ENCODE measurements around the gene H1-8.
"Not testable (repeated sequence)": the region's sequence is repeated elsewhere in the genome, so short reads cannot be mapped to it uniquely, and the experiment has no call there.

Gene H1-8, protein sequence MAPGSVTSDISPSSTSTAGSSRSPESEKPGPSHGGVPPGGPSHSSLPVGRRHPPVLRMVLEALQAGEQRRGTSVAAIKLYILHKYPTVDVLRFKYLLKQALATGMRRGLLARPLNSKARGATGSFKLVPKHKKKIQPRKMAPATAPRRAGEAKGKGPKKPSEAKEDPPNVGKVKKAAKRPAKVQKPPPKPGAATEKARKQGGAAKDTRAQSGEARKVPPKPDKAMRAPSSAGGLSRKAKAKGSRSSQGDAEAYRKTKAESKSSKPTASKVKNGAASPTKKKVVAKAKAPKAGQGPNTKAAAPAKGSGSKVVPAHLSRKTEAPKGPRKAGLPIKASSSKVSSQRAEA

DNA sequence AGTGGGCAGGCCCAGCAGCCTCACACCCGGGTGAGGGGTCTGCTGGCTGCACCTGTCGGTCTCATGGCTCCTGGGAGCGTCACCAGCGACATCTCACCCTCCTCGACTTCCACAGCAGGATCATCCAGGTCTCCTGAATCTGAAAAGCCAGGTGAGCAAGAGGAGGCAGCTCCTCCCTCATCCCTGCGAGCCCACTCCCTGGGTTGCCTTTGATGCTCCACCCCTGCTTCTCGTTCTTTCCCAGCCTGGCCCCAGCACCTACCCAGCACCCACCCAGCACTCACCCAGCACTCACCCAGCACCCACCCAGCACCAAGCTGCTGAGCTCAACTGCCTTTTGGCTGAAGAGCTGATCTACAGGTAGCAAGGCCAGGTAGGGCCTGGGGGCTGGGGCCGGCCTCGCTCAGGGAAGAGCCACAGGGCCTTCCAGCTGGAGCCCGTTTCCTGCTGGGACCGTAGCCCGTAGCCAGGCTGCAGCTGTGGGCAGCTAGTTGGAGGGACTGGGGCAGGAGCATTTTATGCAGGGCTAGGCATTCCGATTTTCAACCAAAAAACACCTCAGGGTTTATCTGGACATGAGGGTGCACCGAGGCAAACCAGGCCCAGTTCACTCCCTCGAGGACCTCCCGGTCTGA lies at the start of gene H1-8:
Gene H1-8 (plus strand): TSS at position 20 of the 635 bp plus-strand sequence. CDS start 44 bp downstream, at position 64.
- Mint-ChIP-seq H3K4me3 (no peak within 1 kb of the TSS), H3K27ac (no peak within 1 kb of the TSS), H3K4me1 (ENCODE audit: low read depth) (no peaks in the 10 kb centered on the region), H3K36me3 (ENCODE audit: low read depth) (no peaks in the 10 kb centered on the region), H3K27me3 (no peaks in the 10 kb centered on the region), H3K9me3 (no peaks in the 10 kb centered on the region)
- DNase-seq, result no peak

DNA sequence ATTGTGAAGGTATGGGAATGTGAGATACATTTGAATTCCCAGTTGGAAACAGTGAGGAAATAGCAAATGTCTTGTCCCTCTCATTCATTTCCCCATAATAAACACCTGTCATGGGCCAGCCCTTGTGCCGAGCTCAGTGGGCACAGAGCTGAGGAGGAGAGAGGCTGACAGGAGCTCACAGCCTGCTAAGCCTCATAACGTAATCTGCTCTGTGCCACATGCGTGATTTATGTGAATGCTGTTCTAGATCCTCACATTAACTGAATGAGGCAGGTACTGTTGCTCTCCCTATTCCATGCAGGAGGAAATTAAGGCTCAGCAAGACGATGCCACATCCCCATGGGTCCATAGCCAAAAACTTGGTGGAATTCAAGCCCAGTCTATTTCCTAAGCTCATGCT lies 49.8 kb upstream of the H1-8 start:
- Mint-ChIP-seq H3K4me3 (no peak overlapping the region), H3K4me1 (ENCODE audit: low read depth) (no peaks in the 10 kb centered on the region), H3K9me3 (no peaks in the 10 kb centered on the region), H3K27ac (no peak overlapping the region), H3K27me3 (no peaks in the 10 kb centered on the region), H3K36me3 (ENCODE audit: low read depth) (peaks cover 28% of the 10 kb centered on the region)
- DNase-seq, result no peak

DNA sequence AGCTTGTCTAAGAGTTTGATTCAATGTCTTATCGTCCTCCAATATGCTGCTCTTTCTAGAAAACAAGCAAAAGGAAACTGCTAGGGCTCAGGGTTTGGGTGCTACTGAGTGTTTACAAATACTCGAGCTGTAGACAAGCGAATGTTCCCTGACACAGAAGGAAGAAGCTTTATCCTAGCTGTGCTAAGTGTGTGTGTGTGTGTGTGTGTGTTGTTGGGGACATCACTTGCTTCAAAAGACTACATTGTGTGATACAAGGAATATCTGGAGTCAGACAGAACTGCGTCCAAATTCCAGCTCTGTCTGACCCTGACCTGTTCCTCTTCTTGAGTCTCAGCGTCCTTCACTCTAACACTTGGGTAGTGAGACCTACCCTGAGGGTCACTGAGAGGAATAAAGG lies 48.5 kb upstream of the H1-8 start:
- H3K36me3 Mint-ChIP-seq (ENCODE audit: low read depth), result peaks cover 24% of the 10 kb centered on the region
- DNase-seq; H3K4me3 Mint-ChIP-seq; H3K27me3 Mint-ChIP-seq; H3K27ac Mint-ChIP-seq; H3K9me3 Mint-ChIP-seq; H3K4me1 Mint-ChIP-seq (ENCODE audit: low read depth): not testable (repeated sequence)

DNA sequence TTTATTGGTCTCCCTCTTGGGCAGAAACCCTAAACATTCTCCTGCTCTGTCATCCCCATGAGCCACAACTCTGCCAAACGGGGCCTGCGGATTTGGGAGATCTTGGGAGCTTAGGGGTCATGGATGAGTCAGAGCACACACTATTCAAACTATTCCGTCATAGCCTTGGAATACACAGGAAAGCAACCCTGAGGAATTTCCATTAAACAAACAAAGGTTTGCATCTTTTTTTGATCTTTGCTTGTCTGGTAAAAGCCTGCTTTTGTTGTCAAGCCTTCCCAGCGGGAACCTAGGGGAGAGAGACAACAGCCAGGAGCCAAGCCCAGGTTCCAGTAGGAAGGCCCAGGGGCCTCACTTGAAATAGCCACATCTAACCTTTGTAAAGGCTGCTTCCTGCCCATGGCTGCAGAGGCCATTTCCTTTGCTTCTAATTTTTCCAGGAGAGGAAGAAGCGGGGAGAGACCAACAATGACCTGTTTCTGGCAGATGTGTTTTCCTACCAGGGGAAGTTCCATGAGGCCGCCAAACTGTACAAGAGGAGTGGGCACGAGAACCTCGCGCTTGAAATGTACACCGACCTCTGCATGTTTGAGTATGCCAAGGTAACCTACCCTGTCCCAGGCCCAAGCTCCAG lies 47.9 kb upstream of the H1-8 start:
- H3K4me1 Mint-ChIP-seq (ENCODE audit: low read depth); H3K9me3 Mint-ChIP-seq; DNase-seq; H3K27me3 Mint-ChIP-seq; H3K4me3 Mint-ChIP-seq; H3K27ac Mint-ChIP-seq: not testable (repeated sequence)
- peaks cover 29% of the 10 kb centered on the region for H3K36me3 Mint-ChIP-seq (ENCODE audit: low read depth)

DNA sequence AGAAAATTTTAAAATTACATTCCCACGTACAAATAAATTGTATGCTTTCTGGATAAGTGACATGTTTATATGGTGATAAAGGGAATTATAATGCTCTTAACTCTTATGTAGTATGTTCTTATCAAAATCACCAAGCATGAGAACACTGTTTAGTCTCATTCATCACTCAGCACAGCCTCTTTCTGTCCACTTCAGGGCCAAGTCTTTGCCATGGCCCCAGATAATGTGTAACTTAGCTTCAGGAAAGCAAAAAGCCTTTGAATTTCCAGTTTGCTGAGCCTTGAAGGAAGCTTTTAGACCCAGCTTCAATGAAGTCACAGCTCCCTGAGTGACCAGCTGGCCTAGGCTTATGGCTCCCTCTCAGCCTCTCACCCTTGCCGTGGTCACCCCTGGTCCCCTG lies 45.1 kb upstream of the H1-8 start:
- not testable (repeated sequence) for H3K27ac Mint-ChIP-seq; DNase-seq; H3K27me3 Mint-ChIP-seq; H3K9me3 Mint-ChIP-seq; H3K4me3 Mint-ChIP-seq; H3K4me1 Mint-ChIP-seq (ENCODE audit: low read depth)
- H3K36me3 Mint-ChIP-seq (ENCODE audit: low read depth), result peaks cover 32% of the 10 kb centered on the region

DNA sequence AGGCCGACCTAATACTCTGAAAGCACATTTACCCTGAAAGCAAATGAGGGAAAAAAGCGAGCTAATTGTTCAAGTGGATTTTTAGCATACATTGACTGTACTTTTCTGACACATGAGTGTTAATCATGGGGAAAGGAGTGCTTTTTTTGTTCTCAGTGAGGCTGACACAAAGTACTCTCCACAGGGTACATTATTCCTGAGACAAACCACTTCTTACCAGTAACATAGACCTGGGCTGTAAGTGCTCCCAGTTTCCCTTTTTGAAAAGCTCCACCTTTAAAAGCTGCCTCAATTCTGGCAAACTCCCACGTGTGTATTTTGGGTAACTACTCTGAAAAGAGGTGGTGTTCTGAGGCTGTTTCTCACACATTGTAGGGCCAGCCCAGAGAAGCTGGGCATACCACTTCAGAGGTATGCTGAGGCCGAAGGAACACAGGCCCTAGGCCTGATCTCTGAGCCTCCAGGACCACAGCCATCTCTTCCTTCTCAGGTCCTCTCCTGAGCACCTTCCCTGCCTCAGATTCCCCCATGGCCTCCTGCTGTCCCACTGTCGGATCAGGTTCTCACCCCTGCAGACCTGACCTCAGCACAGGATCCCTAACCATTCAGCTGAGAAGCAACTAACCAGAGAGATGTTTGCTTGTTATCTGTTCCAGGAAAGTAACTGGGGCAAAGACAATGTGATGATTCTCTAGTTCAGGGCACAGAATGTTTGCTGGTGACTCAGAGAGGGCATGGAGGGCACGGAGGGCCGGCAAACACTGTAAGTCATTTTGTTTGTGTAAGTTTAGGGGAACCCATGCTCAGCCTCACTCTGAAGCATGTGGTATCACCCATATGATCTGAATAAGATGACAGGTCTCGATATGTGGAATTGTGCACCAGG lies 44.1 kb upstream of the H1-8 start:
- DNase-seq; H3K4me1 Mint-ChIP-seq (ENCODE audit: low read depth); H3K4me3 Mint-ChIP-seq; H3K27ac Mint-ChIP-seq; H3K9me3 Mint-ChIP-seq; H3K27me3 Mint-ChIP-seq: not testable (repeated sequence)
- peaks cover 27% of the 10 kb centered on the region for H3K36me3 Mint-ChIP-seq (ENCODE audit: low read depth)

DNA sequence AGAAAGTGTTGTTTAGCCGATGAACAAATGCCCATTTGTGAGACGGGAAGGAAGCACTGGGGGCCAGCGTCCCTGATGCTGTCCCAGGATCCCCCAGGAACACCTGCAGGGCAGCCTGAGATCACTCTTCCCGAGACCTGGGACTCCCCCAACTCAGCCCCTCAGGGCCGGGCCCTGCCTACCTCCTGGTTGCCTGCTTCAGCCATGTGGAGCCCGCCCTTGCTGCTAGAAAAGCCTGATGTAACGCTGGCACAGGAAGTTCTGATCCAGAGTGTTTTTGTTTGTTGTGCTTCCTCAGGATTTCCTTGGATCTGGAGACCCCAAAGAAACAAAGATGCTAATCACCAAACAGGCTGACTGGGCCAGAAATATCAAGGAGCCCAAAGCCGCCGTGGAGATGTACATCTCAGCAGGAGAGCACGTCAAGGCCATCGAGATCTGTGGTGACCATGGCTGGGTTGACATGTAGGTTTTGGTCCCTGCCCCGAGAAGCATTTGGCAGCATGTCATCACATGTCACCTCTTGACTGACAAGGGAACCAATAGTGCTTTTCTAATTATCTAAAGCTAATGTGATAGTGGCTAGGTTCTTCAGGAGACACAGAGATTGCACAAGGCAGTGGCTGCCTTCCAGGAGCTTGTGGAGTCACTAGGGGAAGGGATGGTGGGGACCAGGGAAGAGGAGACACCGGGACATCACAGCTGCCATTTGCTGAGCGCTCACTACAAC lies 43.2 kb upstream of the H1-8 start:
- not testable (repeated sequence) for DNase-seq; H3K27ac Mint-ChIP-seq; H3K27me3 Mint-ChIP-seq; H3K4me3 Mint-ChIP-seq; H3K4me1 Mint-ChIP-seq (ENCODE audit: low read depth); H3K9me3 Mint-ChIP-seq
- H3K36me3 Mint-ChIP-seq (ENCODE audit: low read depth), result peaks cover 27% of the 10 kb centered on the region

DNA sequence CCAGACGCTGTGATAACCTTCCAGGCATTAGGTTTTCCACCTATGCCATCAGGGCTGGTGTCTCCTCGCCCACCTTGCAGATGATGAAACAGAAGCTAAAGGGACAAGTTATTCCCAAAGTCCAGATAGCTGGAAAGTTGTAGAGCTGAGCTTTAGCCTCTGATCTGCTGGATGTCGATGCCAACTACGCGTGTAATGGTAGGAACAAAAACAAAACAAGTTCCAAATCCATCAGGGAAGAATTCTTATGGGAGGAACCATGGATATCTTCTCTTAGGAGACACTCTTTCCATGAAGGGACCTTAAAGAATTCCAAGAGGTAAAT lies 42.7 kb upstream of the H1-8 start:
- no peaks in the 10 kb centered on the region for H3K27me3 Mint-ChIP-seq
- no peak overlapping the region for H3K27ac Mint-ChIP-seq
- H3K4me1 Mint-ChIP-seq (ENCODE audit: low read depth), result no peaks in the 10 kb centered on the region
- no peak for DNase-seq
- H3K36me3 Mint-ChIP-seq (ENCODE audit: low read depth), result peaks cover 31% of the 10 kb centered on the region
- H3K9me3 Mint-ChIP-seq, result no peaks in the 10 kb centered on the region
- no peak overlapping the region for H3K4me3 Mint-ChIP-seq

DNA sequence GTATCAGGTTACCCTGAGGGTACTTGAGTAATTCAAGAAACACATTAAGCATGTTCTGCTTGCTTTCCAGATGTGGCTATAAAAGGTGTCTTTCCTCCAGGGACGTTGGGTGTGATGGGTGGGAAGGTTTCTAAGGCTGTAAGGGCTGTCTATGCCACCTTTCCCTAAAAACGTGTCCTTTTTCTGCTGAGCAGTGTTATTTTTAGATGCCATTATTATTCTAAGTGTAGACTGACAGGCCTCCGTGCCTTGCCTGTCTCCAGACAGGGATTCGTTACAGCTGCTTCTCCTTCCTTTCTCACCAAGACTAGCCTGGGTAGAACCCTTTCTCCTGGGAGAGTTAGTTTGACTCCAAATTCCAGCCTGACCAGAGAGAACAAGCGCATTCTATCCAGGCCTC lies 41.3 kb upstream of the H1-8 start:
- Mint-ChIP-seq H3K4me1 (ENCODE audit: low read depth) (no peaks in the 10 kb centered on the region), H3K36me3 (ENCODE audit: low read depth) (peaks cover 26% of the 10 kb centered on the region), H3K9me3 (no peaks in the 10 kb centered on the region)

DNA sequence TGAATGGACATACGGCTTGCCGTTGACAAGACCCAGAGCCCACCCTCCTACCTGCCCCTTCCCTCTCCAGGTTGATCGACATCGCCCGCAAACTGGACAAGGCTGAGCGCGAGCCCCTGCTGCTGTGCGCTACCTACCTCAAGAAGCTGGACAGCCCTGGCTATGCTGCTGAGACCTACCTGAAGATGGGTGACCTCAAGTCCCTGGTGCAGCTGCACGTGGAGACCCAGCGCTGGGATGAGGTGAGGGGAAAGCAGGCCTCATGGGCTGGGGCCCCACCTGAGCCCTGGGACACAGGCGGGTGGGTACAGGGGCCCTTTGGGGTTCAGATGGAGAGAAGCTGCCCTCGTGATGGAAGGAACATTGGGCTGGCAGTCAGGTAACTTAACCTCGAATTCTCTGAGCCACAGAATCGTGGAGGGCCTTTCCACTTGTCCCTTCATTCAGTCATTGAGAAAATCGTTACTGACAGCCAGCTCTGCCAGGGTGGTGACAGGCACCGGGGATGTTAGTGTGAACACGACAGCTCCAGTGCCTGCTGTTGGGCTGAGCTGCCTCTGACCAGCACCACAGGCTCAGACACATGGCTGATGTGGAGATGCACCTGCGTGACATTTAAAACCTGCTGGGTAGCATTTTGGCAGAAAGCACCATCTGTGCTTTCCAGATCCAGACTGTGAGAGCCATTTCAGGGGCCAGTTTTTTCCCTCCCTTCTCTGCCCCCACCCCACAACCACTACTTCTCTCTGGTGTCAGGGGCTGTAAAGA lies 40.1 kb upstream of the H1-8 start:
- no peak overlapping the region for H3K4me3 Mint-ChIP-seq
- no peaks in the 10 kb centered on the region for H3K4me1 Mint-ChIP-seq (ENCODE audit: low read depth)
- no peak for DNase-seq
- H3K36me3 Mint-ChIP-seq (ENCODE audit: low read depth), result peaks cover 33% of the 10 kb centered on the region
- H3K9me3 Mint-ChIP-seq, result no peaks in the 10 kb centered on the region
- H3K27me3 Mint-ChIP-seq, result no peaks in the 10 kb centered on the region
- no peak overlapping the region for H3K27ac Mint-ChIP-seq

More for the DNA sequence above, 41.3 kb upstream of the H1-8 start:
- DNase-seq, result no peak
- H3K27me3 Mint-ChIP-seq, result no peaks in the 10 kb centered on the region
- H3K27ac Mint-ChIP-seq, result no peak overlapping the region
- no peak overlapping the region for H3K4me3 Mint-ChIP-seq

DNA sequence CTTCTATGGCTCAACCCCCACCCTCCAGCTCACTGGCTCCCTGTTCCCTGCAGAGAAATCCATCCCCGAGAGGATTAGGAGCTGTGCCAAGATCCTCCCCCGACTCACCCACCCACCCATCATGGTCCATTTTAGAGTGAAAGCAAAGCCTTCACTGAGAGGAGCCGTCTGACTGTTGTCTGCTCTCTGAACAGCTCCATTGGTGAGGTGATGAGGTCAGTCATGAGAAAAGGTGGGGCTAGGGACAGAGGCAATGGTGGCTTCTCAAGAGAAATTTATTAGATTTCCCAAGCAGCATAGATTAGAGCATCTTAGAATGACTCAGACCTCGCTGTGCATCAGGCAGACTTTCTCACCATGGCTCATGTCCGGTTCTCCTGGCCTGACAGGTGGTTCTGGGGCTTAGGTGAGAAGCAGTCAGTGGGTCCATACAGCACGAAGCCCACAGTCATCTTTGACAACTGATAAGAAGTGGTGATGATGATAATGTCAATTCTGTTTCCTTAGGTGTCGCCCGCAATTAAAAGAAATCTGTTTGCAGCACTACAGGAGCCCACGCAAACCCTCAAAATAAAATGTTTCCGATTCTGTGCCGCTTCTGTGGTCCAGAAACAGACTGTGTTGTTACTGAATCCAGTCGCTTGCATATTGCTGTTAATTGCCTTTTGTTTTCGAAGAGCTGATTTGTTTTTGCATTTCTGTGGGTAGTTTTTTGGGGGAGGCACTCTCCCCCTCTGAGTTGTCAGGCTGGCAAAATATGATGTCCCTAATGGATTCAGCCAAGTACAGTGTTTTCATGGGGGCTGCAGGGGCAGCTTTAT lies 39.3 kb upstream of the H1-8 start:
- no peak for DNase-seq
- H3K9me3 Mint-ChIP-seq, result no peaks in the 10 kb centered on the region
- H3K4me1 Mint-ChIP-seq (ENCODE audit: low read depth), result no peaks in the 10 kb centered on the region
- H3K36me3 Mint-ChIP-seq (ENCODE audit: low read depth), result peaks cover 35% of the 10 kb centered on the region
- H3K27me3 Mint-ChIP-seq, result no peaks in the 10 kb centered on the region
- no peak overlapping the region for H3K27ac Mint-ChIP-seq
- H3K4me3 Mint-ChIP-seq, result no peak overlapping the region

DNA sequence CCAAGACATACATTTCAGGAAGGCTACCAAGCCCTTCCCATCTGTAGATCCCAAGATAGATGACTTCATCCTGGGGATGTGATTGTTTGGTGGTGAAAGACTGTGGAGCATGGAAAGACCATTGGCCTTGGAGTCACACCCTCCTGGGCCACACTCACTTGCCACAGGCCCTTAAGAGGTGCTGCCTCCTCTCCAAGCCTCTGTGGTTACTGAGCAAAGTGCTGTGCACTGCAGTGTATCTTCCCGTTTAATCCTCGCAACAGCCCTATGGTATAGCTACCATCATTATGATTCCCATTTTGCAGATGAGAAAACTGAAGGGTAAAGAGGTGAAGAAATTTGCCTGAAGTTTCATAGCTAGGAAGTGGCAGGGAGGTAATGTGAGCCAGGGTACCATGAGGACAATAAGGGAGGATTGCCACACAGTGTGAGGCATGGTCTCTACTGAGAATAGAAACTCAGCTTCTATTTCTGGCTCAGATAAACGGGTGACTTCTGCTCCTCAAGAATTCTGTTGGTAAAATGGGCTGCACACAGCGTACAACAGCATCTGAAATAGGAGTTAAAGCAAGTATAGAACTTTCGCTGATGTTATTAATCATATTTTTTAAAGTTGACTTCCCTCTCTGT lies 38.4 kb upstream of the H1-8 start:
- H3K4me3 Mint-ChIP-seq, result no peak overlapping the region
- DNase-seq, result no peak
- H3K9me3 Mint-ChIP-seq, result no peaks in the 10 kb centered on the region
- H3K36me3 Mint-ChIP-seq (ENCODE audit: low read depth), result peaks cover 38% of the 10 kb centered on the region
- H3K27ac Mint-ChIP-seq, result no peak overlapping the region
- no peaks in the 10 kb centered on the region for H3K4me1 Mint-ChIP-seq (ENCODE audit: low read depth)
- no peaks in the 10 kb centered on the region for H3K27me3 Mint-ChIP-seq

DNA sequence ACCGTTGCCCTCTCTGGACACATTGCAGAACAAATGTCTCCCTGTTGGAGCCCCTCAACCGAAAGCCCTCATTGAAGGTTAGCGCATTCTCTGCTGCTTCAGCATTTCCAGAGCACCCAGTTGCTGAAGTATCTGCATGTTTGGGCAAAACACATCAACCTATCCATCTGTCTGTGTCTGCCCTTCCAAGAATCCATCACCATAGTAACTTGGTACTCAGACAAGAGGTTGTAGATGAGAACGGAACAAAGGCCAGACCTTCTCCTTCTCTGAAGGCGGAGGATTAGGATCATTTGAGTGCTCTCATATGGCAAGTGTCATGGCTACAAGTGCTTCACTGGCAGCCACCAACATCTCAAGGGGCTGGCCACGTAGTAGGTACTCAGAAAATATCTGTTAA lies 37.6 kb upstream of the H1-8 start:
- Mint-ChIP-seq H3K9me3 (no peaks in the 10 kb centered on the region), H3K27me3 (no peaks in the 10 kb centered on the region), H3K36me3 (ENCODE audit: low read depth) (peaks cover 31% of the 10 kb centered on the region), H3K4me1 (ENCODE audit: low read depth) (no peaks in the 10 kb centered on the region), H3K27ac (no peak overlapping the region), H3K4me3 (no peak overlapping the region)
- no peak for DNase-seq
